Endometrial microvascular endothelial cells (primary cell): Measurements from ENCODE around the gene TLR4. TPM values are rescaled to one million over a fixed set of nuclear protein-coding genes. Genes with fewer than 3 reads are reported as not detected.

Experiments
- in situ Hi-C: cut with HindIII; loops from 2 replicates; pipeline ENCODE4 v1.10.0; 2017; ENCODE audit warnings: low sequenced_read_pairs, low pct_unique_long_range_greater_than_20kb; ENCODE audit errors: inconsistent ontology term
- total RNA-seq: library from RNA; depleted of rRNA; stranded (reverse); fragments of >200 nt; gene quantifications from one replicate; pipeline ENCODE4 v1.2.3, GENCODE V29; 2015; ENCODE audit errors: inconsistent ontology term

The TLR4 gene
- total RNA-seq, 1 donor from 2014 or later, result 55.4 TPM

GRCh38 chr9:117707561-117707960 lies 3.4 kb downstream of the TLR4 start:
- in situ Hi-C loops, result no loop called here

- in situ Hi-C loops, result no loop called here
Observed at GRCh38 chr9:117709936-117710335, 5.7 kb downstream of the TLR4 start.

- in situ Hi-C loops, result no loop called here
Observed at GRCh38 chr9:117714282-117714681, 10.1 kb downstream of the TLR4 start.

DNA sequence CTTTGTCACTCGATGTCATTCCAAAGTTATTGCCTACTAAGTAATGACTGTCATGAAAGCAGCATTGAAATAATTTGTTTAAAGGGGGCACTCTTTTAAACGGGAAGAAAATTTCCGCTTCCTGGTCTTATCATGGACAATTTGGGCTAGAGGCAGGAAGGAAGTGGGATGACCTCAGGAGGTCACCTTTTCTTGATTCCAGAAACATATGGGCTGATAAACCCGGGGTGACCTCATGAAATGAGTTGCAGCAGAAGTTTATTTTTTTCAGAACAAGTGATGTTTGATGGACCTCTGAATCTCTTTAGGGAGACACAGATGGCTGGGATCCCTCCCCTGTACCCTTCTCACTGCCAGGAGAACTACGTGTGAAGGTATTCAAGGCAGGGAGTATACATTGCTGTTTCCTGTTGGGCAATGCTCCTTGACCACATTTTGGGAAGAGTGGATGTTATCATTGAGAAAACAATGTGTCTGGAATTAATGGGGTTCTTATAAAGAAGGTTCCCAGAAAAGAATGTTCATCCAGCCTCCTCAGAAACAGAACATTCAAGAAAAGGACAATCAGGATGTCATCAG lies 11.3 kb downstream of the TLR4 start:
- in situ Hi-C loops, result no loop called here

- in situ Hi-C loops, result no loop called here
Observed at GRCh38 chr9:117718085-117718484, 13.9 kb downstream of the TLR4 start.

- in situ Hi-C loops, result no loop called here
Observed at GRCh38 chr9:117718701-117719100, 14.5 kb downstream of the TLR4 start.

DNA sequence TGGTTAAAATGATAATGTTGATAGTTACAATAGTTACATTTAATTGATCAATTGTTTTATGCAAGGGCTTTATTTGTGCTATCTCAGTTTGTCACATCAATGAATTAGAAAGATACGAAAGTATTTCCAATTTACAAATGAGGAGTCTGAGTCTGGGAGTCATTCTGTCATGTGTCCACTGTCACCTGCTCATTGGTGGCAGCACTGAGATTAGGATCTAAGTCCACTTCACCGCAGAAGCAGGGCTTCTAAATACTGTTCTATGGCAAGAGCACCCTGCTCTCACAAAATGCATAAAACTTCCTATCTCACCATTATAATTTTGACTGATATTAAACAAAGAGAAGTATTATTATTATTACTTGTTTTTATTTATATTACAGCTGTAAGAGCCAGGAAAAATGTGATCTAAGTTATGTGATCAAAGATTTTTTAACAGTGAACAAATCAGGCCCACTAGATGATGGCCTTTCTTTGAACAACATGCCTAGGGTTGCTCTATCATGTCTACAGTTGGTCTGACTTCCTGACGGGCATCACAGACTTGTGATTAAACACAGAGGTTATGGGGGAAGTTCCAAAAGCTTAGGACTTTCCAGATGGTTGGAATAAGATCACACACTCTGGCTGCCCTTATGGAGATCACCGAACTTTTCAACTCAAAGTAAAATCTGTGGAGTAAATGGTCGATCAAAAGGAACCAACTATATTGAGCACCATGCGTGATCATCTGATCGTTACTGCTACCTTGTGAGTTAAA lies 15.1 kb downstream of the TLR4 start:
- in situ Hi-C loops, result no loop called here

DNA sequence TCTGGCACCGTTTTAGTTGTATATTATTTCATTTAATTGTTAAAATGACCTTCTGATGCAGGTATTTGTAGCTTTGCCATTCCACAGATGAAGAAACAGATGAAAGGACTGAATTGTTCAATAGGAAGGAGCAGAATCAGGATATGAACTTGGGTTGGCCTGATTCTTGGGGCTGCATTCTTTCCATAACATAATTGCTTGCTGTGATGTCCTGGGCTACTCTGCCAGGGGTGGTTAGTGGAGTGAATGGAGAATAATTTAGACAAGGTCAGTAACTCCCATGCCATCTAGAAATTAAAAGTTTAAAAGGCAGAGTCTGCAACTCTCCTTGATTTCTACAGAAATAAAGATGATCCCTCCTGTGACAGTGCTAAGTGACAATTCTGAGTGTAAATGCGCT lies 15.9 kb downstream of the TLR4 start:
- in situ Hi-C loops, result no loop called here

DNA sequence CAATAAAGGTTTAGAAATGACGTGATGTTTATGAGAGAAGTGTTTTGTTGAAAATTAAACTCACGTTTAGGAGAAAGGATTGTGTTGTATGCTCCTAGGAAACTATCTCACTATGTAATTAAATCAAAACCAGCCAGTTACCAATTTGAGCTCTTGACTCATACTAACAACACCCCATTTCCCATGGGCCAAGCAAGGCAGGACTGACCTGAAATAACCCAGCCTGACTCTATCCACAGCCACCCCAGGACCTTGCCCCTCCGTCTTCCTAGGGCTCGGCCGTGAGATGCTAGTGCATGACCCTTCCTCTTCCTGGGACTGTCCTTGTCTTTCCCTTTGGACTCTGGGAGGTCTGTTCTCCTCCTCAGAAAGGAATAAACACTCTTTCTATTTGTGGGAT lies 16.4 kb downstream of the TLR4 start:
- in situ Hi-C loops, result no loop called here

- in situ Hi-C loops, result no loop called here
Observed at GRCh38 chr9:117720987-117721386, 16.8 kb downstream of the TLR4 start.

GRCh38 chr9:117722108-117722761 lies 18.0 kb downstream of the TLR4 start:
- in situ Hi-C loops, result no loop called here

DNA sequence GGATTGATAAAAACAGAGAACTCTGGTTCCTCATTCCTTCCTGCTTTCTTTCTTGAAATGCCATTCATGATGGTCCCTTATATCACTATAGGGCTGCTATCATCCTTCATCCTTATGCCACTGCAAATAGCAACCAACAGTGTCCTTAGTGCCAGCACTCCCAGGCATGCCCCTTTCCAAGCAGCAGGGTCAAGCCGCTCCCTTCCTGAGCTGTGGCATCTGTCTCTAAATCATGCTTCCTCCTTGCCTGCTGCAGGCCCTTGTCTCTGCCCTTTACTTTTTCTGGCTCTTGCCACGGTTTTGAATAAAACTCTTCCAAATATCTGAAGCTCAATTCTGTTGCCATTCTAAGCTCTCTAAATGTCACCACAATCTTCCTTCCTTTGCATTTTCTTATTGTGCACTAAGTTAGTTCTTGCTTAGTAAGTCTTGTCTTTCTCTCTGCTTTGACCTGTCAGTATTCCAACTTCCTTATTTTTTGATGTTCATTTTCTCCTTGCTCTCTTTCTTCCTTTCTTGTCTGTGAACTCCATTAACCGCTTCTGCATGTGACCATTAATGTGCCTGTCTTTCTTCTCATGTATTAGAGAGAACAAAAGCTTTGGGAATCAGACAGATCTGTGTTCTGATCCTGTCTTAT lies 19.9 kb downstream of the TLR4 start:
- in situ Hi-C loops, result no loop called here

GRCh38 chr9:117725426-117725887 lies 21.3 kb downstream of the TLR4 start:
- in situ Hi-C loops, result no loop called here

- in situ Hi-C loops, result no loop called here
Observed at GRCh38 chr9:117729375-117729774, 25.2 kb downstream of the TLR4 start.

GRCh38 chr9:117732494-117732893 lies 28.3 kb downstream of the TLR4 start:
- in situ Hi-C loops, result no loop called here

DNA sequence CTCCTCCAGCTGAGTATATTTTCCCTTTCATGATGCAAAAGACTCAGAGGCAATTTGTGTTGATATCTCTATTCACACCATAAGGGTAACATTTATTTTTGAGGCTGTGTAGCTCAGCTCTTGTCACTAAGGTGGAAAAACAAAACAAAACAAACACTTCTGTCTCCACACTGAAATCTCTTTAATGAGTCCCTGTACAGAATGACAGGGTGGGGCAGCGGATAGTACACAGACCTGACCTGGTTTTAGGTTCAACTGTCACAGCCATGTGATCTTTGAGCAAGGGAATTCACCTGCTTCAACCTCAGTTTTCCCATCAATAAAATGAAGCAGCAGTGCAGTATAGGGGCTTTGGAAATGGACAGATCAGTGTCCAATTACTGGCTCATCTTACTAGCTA lies 29.3 kb downstream of the TLR4 start:
- in situ Hi-C loops, result no loop called here

DNA sequence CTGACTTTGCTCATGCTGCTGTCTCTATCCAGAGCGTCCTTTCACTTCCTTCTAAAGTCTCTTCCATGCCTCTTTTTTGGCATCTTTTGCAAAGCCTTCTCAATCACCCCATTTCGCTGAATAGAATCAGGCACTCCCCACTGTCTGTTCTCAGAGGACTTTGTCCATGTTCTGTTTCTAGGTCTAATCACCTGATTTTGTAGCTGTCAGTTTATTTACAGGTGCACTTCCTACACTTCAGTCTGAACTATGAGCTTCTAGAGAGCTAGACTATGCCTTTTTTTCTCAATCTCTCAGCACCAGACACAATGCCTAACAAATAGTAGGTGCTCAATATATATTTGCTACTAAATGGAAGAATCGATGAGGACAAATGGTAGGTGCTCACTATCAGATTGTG lies 29.9 kb downstream of the TLR4 start:
- in situ Hi-C loops, result no loop called here

GRCh38 chr9:117734523-117735314 lies 30.5 kb downstream of the TLR4 start:
- in situ Hi-C loops, result no loop called here

DNA sequence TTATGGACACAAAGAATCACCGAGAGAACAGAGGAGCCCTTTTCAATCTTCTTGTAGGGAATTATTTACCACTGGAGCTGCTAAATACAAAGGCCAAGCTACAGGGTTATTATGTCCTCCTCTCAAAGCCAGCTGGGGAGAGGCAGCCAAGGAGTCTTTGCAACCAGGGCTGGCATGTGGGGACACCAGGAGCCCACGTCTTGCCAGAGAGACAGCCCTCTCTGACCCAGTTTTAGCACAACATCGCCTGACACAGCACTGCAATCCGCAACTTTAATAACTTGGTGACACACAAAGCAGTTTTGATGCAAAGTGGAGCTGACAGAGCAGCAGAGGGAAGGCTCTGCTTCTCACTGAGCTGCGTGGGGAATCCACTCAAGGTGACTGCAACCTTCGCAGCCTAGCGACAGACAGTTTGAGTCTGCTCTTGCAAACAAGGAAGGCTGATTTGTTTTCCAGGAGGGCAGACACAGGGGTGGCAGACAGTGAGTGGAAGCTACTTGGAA lies 33.6 kb downstream of the TLR4 start:
- in situ Hi-C loops, result no loop called here
